ENCODE data around the gene ARL3.
A peak's percentile ranks its signal among the peaks of the same experiment; 100 is the strongest.

Gene ARL3

DNA sequence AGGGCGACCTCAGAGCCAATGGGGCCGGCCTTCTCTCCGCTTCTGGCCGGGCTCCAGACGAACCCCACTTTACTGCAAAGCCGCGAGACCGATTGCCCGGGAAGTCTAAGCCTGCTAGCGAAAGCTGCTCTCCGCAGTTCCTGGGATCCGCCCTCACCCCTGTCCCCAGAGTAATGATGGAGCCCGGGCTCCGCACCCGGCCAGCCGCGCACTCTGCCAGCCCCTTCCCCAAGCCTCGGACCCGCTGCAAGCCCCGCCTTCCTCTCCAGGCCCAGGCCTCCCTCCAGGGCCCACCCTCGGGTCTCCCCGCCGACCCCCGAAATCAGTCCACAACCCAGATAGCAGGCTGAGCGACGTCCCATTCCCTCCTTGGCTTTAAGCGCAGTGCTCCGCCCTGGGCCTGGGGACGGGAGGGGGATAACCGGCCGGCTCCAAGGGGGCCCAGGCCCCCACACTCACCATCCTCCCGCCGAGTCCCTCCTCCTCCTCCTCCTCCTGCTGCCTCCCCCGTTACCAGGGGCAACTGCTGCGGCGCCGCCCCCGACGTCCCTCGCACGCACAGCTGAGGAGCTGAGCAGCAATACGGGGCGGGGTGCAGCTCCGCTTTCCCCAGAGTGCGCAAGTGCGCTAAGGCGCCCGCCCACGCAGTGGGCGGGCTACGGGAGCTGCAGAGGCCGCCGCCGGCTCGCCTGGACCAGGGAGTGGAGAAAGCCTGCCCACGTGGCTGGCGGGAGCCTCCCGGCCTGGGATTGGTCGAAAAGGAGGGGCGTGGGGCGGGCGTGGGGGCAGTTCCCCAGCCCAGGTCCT lies at the start of gene ARL3:
Gene ARL3, minus strand, starts transcription at position 584 of the 807 bp plus-strand sequence. Its CDS starts 122 bp downstream, at position 462.
- TF ChIP-seq CTCF (conservative IDR thresholded peaks at IDR 0.05; ENCODE audit: low read depth, low read length): no peak; the same call in 1 of the 2 replicates
- Histone ChIP-seq H3K79me2 (ENCODE audit: insufficient read depth, low read depth) (peaks cover 33% of the 10 kb centered on the region), H3K4me1 (ENCODE audit: low read depth, poor library complexity, severe bottlenecking) (peaks cover 37% of the 10 kb centered on the region), H3K36me3 (ENCODE audit: insufficient read depth) (no peaks in the 10 kb centered on the region), H3K27ac (peak within 1 kb of the TSS; percentile 71), H3K27me3 (ENCODE audit: insufficient read depth, low read depth) (no peaks in the 10 kb centered on the region), H3K4me2 (peak within 1 kb of the TSS; percentile 92), H4K20me1 (ENCODE audit: insufficient read depth) (no peaks in the 10 kb centered on the region), H3K9ac (peak within 1 kb of the TSS; percentile 77), H3K4me3 (IDR thresholded peaks at IDR 0.05; ENCODE audit: insufficient read depth, low read depth, low read length) (no peak within 1 kb of the TSS), H2AFZ (ENCODE audit: low read depth) (peak within 1 kb of the TSS; percentile 94)

DNA sequence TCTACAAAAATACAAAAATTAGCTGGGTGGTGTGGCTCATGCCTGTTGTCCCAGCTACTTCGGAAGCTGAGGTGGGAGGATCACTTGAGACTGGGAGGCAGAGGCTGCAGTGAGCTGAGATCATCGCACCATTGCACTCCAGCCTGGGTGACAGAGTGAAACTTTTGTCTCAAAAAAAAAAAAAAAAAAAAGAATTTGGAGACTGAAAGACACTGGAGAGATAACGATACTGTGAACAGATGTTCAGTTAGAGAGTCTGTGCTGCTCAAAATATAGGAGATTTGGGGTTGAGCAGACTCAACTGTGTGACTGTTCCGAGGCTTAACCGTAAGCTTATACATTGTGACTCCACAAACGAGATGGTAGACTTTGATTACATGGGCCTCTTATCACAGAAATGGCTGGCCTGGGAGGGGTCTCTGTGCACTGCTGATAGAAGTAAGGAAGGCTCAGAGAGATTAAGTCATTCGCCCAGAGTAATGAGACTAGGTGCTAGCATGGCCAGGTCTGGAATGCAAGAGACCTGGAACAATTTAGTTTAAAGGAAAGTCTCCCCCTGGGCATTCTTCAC lies 48.9 kb upstream of the ARL3 start:
- Histone ChIP-seq H4K20me1 (ENCODE audit: insufficient read depth) (no peaks in the 10 kb centered on the region), H3K79me2 (ENCODE audit: insufficient read depth, low read depth) (peaks cover 36% of the 10 kb centered on the region), H2AFZ (ENCODE audit: low read depth) (no peak overlapping the region), H3K27ac (no peak overlapping the region), H3K4me2 (no peak overlapping the region), H3K4me3 (IDR thresholded peaks at IDR 0.05; ENCODE audit: insufficient read depth, low read depth, low read length) (no peak overlapping the region), H3K4me1 (ENCODE audit: low read depth, poor library complexity, severe bottlenecking) (peaks cover 66% of the 10 kb centered on the region), H3K9ac (no peak overlapping the region), H3K27me3 (ENCODE audit: insufficient read depth, low read depth) (no peaks in the 10 kb centered on the region), H3K36me3 (ENCODE audit: insufficient read depth) (no peaks in the 10 kb centered on the region)
- no peak for TF ChIP-seq CTCF (conservative IDR thresholded peaks at IDR 0.05; ENCODE audit: low read depth, low read length)

DNA sequence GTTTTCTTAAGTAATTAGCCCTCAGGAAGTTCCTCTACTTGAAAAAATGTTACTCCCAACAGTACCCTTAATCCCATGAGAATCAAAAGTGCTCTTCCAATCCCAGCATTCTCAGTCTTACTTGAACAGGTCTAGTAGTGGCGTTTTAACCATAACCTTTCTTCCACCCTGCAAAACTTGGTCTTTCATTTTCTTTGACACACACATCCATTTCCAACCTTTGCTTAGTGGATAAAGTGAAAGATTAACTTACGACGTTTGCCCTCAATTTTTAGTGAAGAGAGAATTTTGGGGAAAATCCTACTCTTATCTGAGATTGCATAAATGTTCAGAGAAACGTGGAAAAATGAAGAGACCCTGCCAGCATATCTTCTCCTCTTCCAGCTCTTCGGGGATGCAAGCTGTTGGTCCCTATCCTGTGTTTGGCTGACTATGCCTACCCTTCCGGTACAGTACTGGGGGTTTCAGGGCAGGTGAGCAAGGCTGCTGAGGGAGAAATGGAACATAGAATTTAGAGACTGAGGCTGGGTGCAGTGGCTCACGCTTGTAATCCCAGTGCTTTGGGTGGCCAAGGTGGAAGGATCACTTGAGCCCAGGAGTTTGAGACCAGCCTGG lies 48.3 kb upstream of the ARL3 start:
- Histone ChIP-seq H3K4me1 (ENCODE audit: low read depth, poor library complexity, severe bottlenecking) (peaks cover 60% of the 10 kb centered on the region), H3K4me2 (no peak overlapping the region), H3K27me3 (ENCODE audit: insufficient read depth, low read depth) (no peaks in the 10 kb centered on the region), H3K4me3 (IDR thresholded peaks at IDR 0.05; ENCODE audit: insufficient read depth, low read depth, low read length) (no peak overlapping the region), H3K27ac (no peak overlapping the region), H3K9ac (no peak overlapping the region), H3K36me3 (ENCODE audit: insufficient read depth) (no peaks in the 10 kb centered on the region), H4K20me1 (ENCODE audit: insufficient read depth) (no peaks in the 10 kb centered on the region), H3K79me2 (ENCODE audit: insufficient read depth, low read depth) (peaks cover 36% of the 10 kb centered on the region), H2AFZ (ENCODE audit: low read depth) (no peak overlapping the region)
- no peak for TF ChIP-seq CTCF (conservative IDR thresholded peaks at IDR 0.05; ENCODE audit: low read depth, low read length)

GRCh38 chr10:102761981-102762380 lies 47.8 kb upstream of the ARL3 start:
- Histone ChIP-seq H2AFZ (ENCODE audit: low read depth) (no peak overlapping the region), H3K4me1 (ENCODE audit: low read depth, poor library complexity, severe bottlenecking) (peaks cover 55% of the 10 kb centered on the region), H4K20me1 (ENCODE audit: insufficient read depth) (no peaks in the 10 kb centered on the region), H3K4me2 (no peak overlapping the region), H3K9ac (no peak overlapping the region), H3K27me3 (ENCODE audit: insufficient read depth, low read depth) (no peaks in the 10 kb centered on the region), H3K4me3 (IDR thresholded peaks at IDR 0.05; ENCODE audit: insufficient read depth, low read depth, low read length) (no peak overlapping the region), H3K79me2 (ENCODE audit: insufficient read depth, low read depth) (peaks cover 36% of the 10 kb centered on the region), H3K36me3 (ENCODE audit: insufficient read depth) (no peaks in the 10 kb centered on the region), H3K27ac (no peak overlapping the region)
- no peak for TF ChIP-seq CTCF (conservative IDR thresholded peaks at IDR 0.05; ENCODE audit: low read depth, low read length)
